Activated T-helper 2 cell treated with anti-CD3 and anti-CD28 coated beads, Interferon-gamma antibody, Interleukin-2, Interleukin-4, amounts not matched to agents 10 μg/mL and 5 μg/mL and 100 μg/mL, durations not matched to agents 14 hours and 24 hours and 36 hours (primary cell): ENCODE measurements around the gene KIF19. TPM values are rescaled to one million over a fixed set of nuclear protein-coding genes. Genes with fewer than 3 reads are reported as not detected.

Experiments used
- DNase-seq: peaks from one replicate; pipeline ENCODE4 v3.0.0; 2021; ENCODE audit warnings: low spot score
- H3K27ac Mint-ChIP-seq: one replicate; pipeline ENCODE4 v1.8.0; 2021; ENCODE audit warnings: mixed read lengths
- H3K27me3 Mint-ChIP-seq: one replicate; pipeline ENCODE4 v1.8.0; 2021; ENCODE audit warnings: low read depth, mixed read lengths
- H3K36me3 Mint-ChIP-seq: one replicate; pipeline ENCODE4 v1.8.0; 2021; ENCODE audit warnings: low read depth, mixed read lengths
- H3K4me1 Mint-ChIP-seq: one replicate; pipeline ENCODE4 v1.8.0; 2021; ENCODE audit warnings: low read depth, mixed read lengths
- H3K4me3 Mint-ChIP-seq: one replicate; pipeline ENCODE4 v1.8.0; 2021; ENCODE audit warnings: low read depth, mild to moderate bottlenecking, moderate library complexity, mixed read lengths
- H3K9me3 Mint-ChIP-seq: one replicate; pipeline ENCODE4 v1.8.0; 2021; ENCODE audit warnings: mixed read lengths
- intact Hi-C: fragments of 100-400 bp; cut with micrococcal nuclease; formaldehyde crosslinking; loops from one replicate; pipeline ENCODE4 v1.15.1; 2023
- total RNA-seq: library from RNA; stranded (reverse); gene quantifications from 2 replicates; pipeline ENCODE4 v1.2.3, GENCODE V29; 2022

KIF19 gene
- total RNA-seq, 1 donor from 2014 or later = 0.14 TPM

- Mint-ChIP-seq H3K27me3 (peaks cover 9% of the 10 kb centered on the region), H3K27ac (no peak overlapping the region), H3K4me1 (peaks cover 11% of the 10 kb centered on the region), H3K9me3 (peaks cover 6% of the 10 kb centered on the region), H3K4me3 (no peak overlapping the region), H3K36me3 (peaks cover 3% of the 10 kb centered on the region)
- intact Hi-C loops = loop anchor here (10.0 kb wide), 1 partner anchor 227 kb away; the partner anchor contains the start of gene CD300LB
- no peak for DNase-seq
Observed at GRCh38 chr17:74307984-74308773, 17.8 kb upstream of the KIF19 start.

DNA sequence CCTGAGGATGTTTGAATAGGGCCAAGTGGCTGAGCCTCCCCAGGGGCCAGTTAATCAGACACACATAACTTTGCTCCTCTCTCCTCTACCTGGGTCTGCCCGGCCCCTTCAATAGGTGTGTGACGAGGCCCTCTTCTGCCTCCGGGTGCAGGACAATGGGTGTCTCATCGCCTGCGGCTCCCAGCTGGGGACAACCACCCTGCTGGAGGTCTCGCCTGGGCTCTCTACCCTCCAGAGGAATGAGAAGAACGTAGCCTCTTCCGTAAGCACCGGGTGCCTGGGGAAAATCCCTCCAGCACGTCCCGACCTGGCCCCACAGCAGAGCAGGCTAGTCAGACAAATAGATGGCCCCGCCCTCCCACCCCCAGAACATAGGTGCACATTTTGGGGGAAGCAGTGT, 16.1 kb upstream of the KIF19 start:
- Mint-ChIP-seq H3K4me1 (peaks cover 11% of the 10 kb centered on the region), H3K27ac (no peak overlapping the region), H3K36me3 (peaks cover 3% of the 10 kb centered on the region), H3K4me3 (no peak overlapping the region), H3K27me3 (peaks cover 9% of the 10 kb centered on the region), H3K9me3 (peaks cover 6% of the 10 kb centered on the region)
- DNase-seq = no peak
- intact Hi-C loops = loop anchor here (10.0 kb wide), 1 partner anchor 225 kb away; the partner anchor contains the start of gene CD300LB

GRCh38 chr17:74314877-74315276, 11.1 kb upstream of the KIF19 start:
- Mint-ChIP-seq H3K27ac (no peak overlapping the region), H3K4me1 (no peaks in the 10 kb centered on the region), H3K27me3 (peaks cover 2% of the 10 kb centered on the region), H3K9me3 (peaks cover 6% of the 10 kb centered on the region), H3K4me3 (no peak overlapping the region), H3K36me3 (no peaks in the 10 kb centered on the region)
- DNase-seq = no peak
- intact Hi-C loops = no loop called here

GRCh38 chr17:74316220-74316619, 9.8 kb upstream of the KIF19 start:
- Mint-ChIP-seq H3K27ac (no peak overlapping the region), H3K36me3 (no peaks in the 10 kb centered on the region)

DNA sequence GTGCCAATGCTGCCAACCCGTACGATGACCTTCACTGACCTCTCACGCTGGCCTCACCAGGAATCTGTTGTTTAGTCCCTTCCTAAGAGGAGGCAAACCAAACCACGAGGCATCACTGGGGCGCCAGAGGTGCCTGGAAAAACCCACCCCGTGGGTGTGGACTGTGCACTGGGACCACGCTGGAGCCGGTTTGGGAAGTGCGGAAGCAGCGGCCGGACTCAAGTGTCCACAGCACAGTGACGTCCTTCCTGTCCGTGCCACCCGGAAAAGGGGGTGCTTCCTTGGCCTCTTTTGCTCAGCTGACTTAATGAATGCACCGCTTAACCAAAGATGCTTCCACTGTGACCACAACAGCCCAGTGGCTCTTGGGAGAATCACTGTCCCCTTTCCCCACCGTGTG, 9.0 kb upstream of the KIF19 start:
- H3K27ac Mint-ChIP-seq = no peak overlapping the region
- no peak for DNase-seq
- H3K36me3 Mint-ChIP-seq = no peaks in the 10 kb centered on the region
- intact Hi-C loops = no loop called here
- H3K9me3 Mint-ChIP-seq = peaks cover 6% of the 10 kb centered on the region
- H3K4me3 Mint-ChIP-seq = no peak overlapping the region
- H3K27me3 Mint-ChIP-seq = peaks cover 7% of the 10 kb centered on the region
- H3K4me1 Mint-ChIP-seq = no peaks in the 10 kb centered on the region

More at GRCh38 chr17:74316220-74316619, 9.8 kb upstream of the KIF19 start:
- H3K9me3 Mint-ChIP-seq = peaks cover 6% of the 10 kb centered on the region
- H3K4me3 Mint-ChIP-seq = no peak overlapping the region
- no peak for DNase-seq
- H3K27me3 Mint-ChIP-seq = peaks cover 2% of the 10 kb centered on the region
- H3K4me1 Mint-ChIP-seq = no peaks in the 10 kb centered on the region
- intact Hi-C loops = no loop called here

GRCh38 chr17:74318391-74318790, 7.6 kb upstream of the KIF19 start:
- no peaks in the 10 kb centered on the region for H3K9me3 Mint-ChIP-seq
- no peak overlapping the region for H3K27ac Mint-ChIP-seq
- H3K4me3 Mint-ChIP-seq = no peak overlapping the region
- H3K27me3 Mint-ChIP-seq = peaks cover 13% of the 10 kb centered on the region
- DNase-seq = no peak
- intact Hi-C loops = no loop called here
- H3K4me1 Mint-ChIP-seq = no peaks in the 10 kb centered on the region
- H3K36me3 Mint-ChIP-seq = no peaks in the 10 kb centered on the region

DNA sequence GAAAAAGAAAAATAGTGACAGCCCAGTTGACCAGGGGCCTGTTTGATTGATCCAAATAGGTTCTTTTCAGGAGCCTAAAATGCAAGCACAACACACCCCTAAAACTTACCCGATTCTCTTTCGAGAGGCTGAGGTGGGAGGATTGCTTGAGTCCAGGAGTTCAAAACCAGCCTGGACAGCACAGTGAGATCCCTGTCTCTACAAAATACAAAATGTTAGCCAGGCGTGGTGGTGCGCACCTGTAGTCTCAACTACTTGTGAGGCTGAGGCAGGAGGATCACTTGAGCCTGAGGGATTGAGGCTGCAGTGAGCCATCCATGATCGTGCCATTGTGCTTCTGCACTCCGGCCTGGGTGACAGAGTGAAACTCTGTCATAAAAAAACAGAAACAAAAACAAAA, 1.5 kb upstream of the KIF19 start:
- no peaks in the 10 kb centered on the region for H3K36me3 Mint-ChIP-seq
- intact Hi-C loops = no loop called here

DNA sequence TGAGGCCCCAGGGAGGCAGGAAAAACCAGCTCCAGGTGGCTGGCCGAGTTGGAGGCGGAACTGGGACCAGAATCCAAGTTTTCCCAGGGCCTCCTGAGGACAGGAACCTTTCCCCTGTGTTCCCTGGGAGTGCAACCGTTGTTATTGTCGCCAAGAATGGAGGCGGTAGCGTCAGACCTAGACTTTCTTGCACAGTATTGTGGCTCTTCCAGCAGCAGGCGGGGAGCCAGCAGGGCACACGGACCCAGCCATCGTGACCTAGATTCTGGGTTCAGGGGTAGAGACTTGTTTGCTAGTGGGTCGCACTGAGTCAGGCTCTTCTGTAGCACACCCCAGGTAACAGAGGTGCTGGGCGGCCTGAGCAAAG, 667 bp upstream of the KIF19 start:
- Mint-ChIP-seq H3K27ac (no peak overlapping the region), H3K4me3 (no peak overlapping the region), H3K4me1 (peaks cover 14% of the 10 kb centered on the region), H3K36me3 (no peaks in the 10 kb centered on the region), H3K27me3 (peaks cover 30% of the 10 kb centered on the region), H3K9me3 (no peaks in the 10 kb centered on the region)
- intact Hi-C loops = no loop called here
- DNase-seq = no peak

More for the DNA sequence above, 1.5 kb upstream of the KIF19 start:
- Mint-ChIP-seq H3K4me3 (no peak overlapping the region), H3K27me3 (peaks cover 30% of the 10 kb centered on the region), H3K27ac (no peak overlapping the region), H3K4me1 (peaks cover 12% of the 10 kb centered on the region), H3K9me3 (no peaks in the 10 kb centered on the region)
- DNase-seq = no peak

GRCh38 chr17:74326506-74326905, 480 bp downstream of the KIF19 start:
- Mint-ChIP-seq H3K4me1 (peaks cover 14% of the 10 kb centered on the region), H3K27me3 (peaks cover 30% of the 10 kb centered on the region), H3K9me3 (no peaks in the 10 kb centered on the region), H3K27ac (no peak overlapping the region), H3K36me3 (no peaks in the 10 kb centered on the region), H3K4me3 (no peak overlapping the region)
- DNase-seq = no peak
- intact Hi-C loops = no loop called here

DNA sequence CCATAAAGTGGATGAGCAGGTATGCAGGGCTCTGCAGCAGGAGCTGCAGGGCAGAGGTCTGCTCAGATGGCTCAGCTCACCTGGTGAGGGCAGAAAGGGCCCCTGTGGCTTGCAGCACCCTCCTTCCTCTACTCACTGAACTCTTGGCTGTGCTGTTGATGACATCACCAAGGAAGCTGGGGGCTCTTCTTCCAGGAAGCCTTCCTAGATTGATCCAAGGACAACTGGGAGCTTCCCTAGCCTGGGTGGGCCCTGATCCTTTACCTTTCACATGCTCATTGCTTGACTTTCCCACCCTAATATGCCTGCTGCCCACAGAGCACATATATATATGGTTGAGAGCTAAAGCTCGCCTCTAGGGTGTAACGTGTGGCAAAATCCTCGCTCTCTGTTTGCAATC, 2.5 kb downstream of the KIF19 start:
- no peak overlapping the region for H3K4me3 Mint-ChIP-seq
- H3K27me3 Mint-ChIP-seq = peaks cover 19% of the 10 kb centered on the region
- no peak overlapping the region for H3K27ac Mint-ChIP-seq
- H3K36me3 Mint-ChIP-seq = no peaks in the 10 kb centered on the region
- H3K9me3 Mint-ChIP-seq = no peaks in the 10 kb centered on the region
- peaks cover 14% of the 10 kb centered on the region for H3K4me1 Mint-ChIP-seq
- no peak for DNase-seq
- intact Hi-C loops = no loop called here

DNA sequence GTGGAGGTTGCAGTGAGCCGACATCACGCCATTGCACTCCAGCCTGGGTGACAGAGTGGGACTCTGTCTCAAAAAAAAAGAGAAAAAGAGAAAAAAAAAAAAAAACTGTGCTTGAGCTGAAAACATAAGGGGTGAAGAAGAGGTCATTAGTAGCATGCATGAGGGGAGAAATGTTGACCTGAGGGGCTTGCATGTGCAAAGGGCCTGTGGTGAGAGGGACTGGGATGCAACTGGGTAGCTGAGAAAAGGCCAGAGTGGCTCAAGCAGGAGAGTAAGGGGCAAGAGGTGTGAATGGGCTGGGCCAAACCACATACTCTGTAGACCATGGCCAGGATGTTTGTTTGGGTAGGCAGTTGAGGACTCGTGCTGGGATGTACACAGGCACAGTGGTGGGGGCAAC, 3.4 kb downstream of the KIF19 start:
- intact Hi-C loops = no loop called here
- H3K27ac Mint-ChIP-seq = no peak overlapping the region

GRCh38 chr17:74330446-74330845, 4.4 kb downstream of the KIF19 start:
- no peaks in the 10 kb centered on the region for H3K9me3 Mint-ChIP-seq
- no peaks in the 10 kb centered on the region for H3K36me3 Mint-ChIP-seq
- no peak overlapping the region for H3K27ac Mint-ChIP-seq

More for the DNA sequence above, 3.4 kb downstream of the KIF19 start:
- Mint-ChIP-seq H3K36me3 (no peaks in the 10 kb centered on the region), H3K4me3 (no peak overlapping the region), H3K27me3 (peaks cover 15% of the 10 kb centered on the region), H3K9me3 (no peaks in the 10 kb centered on the region), H3K4me1 (peaks cover 14% of the 10 kb centered on the region)
- no peak for DNase-seq

DNA sequence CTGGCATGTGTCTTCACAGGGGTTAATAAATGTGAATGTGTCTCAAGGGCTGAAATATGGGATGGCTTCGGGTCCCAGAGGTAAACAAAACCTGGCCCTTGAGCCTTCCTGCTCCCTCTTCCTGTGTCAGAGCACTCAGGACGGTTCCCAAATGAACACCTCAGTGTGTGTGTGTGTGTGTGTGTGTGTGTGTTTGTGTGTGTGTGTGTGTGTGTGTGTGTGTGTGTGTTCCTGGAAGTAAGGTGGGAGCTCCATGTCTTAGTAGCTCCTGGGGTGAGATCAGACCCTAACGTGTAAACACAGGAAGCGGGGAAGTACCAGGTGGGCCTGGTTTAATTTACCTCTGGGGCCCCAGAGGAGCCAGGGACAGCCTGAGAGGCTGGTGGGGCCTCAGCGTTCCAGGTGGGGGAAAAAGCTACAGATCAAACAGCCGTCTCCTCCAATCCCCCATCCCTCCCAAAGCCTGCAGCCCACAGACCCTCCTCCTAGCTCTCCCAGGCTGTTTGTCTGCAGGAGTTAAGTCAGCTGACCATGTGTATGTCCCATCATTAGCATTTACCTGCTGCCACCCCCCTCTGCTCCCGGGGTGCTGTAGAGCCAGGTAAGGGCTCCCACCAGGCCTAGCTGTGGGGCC, 6.1 kb downstream of the KIF19 start:
- Mint-ChIP-seq H3K27ac (no peak overlapping the region), H3K9me3 (no peaks in the 10 kb centered on the region), H3K4me1 (peaks cover 12% of the 10 kb centered on the region), H3K4me3 (no peak overlapping the region), H3K36me3 (no peaks in the 10 kb centered on the region), H3K27me3 (peaks cover 3% of the 10 kb centered on the region)
- intact Hi-C loops = no loop called here
- no peak for DNase-seq

More at GRCh38 chr17:74330446-74330845, 4.4 kb downstream of the KIF19 start:
- no peak overlapping the region for H3K4me3 Mint-ChIP-seq
- no peak for DNase-seq
- H3K4me1 Mint-ChIP-seq = peaks cover 16% of the 10 kb centered on the region
- intact Hi-C loops = no loop called here
- H3K27me3 Mint-ChIP-seq = peaks cover 5% of the 10 kb centered on the region
